Measurements from ENCODE around the gene ROPN1B.
"Not testable (repeated sequence)": the region's sequence is repeated elsewhere in the genome, so short reads cannot be mapped to it uniquely, and the experiment has no call there.

ROPN1B gene

GRCh38 chr3:125958511-125959316 is 10.3 kb upstream of the ROPN1B start:
- no peak for DNase-seq

GRCh38 chr3:125959317-125960065 is 9.5 kb upstream of the ROPN1B start:
- DNase-seq, result no peak

GRCh38 chr3:125960066-125960424 is 8.9 kb upstream of the ROPN1B start:
- DNase-seq, result no peak

GRCh38 chr3:125960456-125961288 is 8.3 kb upstream of the ROPN1B start:
- DNase-seq, result no peak

- DNase-seq, result no peak
Observed at GRCh38 chr3:125961289-125961589, 7.7 kb upstream of the ROPN1B start.

- DNase-seq, result not testable (repeated sequence)
Observed at GRCh38 chr3:125963834-125964233, 5.1 kb upstream of the ROPN1B start.

- no peak for DNase-seq
Observed at GRCh38 chr3:125965505-125965904, 3.5 kb upstream of the ROPN1B start.

- no peak for DNase-seq
Observed at GRCh38 chr3:125967156-125967555, 1.8 kb upstream of the ROPN1B start.

- DNase-seq, result not testable (repeated sequence)
Observed at GRCh38 chr3:125968121-125968520, 857 bp upstream of the ROPN1B start.

GRCh38 chr3:125971997-125972944 is 3.3 kb downstream of the ROPN1B start:
- DNase-seq, result not testable (repeated sequence)

GRCh38 chr3:125975245-125976002 is 6.4 kb downstream of the ROPN1B start:
- not testable (repeated sequence) for DNase-seq

- DNase-seq, result not testable (repeated sequence)
Observed at GRCh38 chr3:125976003-125976390, 7.0 kb downstream of the ROPN1B start.

GRCh38 chr3:125977104-125977503 is 8.1 kb downstream of the ROPN1B start:
- not testable (repeated sequence) for DNase-seq

GRCh38 chr3:125984951-125985350 is 16.0 kb downstream of the ROPN1B start:
- DNase-seq, result not testable (repeated sequence)

- no peak for DNase-seq
Observed at GRCh38 chr3:125990253-125990970, 21.4 kb downstream of the ROPN1B start.

- DNase-seq, result not testable (repeated sequence)
Observed at GRCh38 chr3:125996751-125997150, 27.8 kb downstream of the ROPN1B start.

GRCh38 chr3:126002189-126002588 is 33.2 kb downstream of the ROPN1B start:
- DNase-seq, result no peak

GRCh38 chr3:126003447-126004190 is 34.6 kb downstream of the ROPN1B start:
- no peak for DNase-seq

GRCh38 chr3:126004217-126004616 is 35.2 kb downstream of the ROPN1B start:
- no peak for DNase-seq

GRCh38 chr3:126004692-126005091 is 35.7 kb downstream of the ROPN1B start:
- DNase-seq, result no peak
